GM18951 (cell line): Measurements from ENCODE around the gene C18orf63.
"Not testable (repeated sequence)": the region's sequence is repeated elsewhere in the genome, so short reads cannot be mapped to it uniquely, and the experiment has no call there.

Experiments
- POLR2A ChIP-seq: IDR thresholded peaks from 4 replicates; pipeline ENCODE4 v1.6.1; 2011; ENCODE audit warnings: mild to moderate bottlenecking; ENCODE audit not compliant: insufficient read length, insufficient read depth; ENCODE audit errors: extremely low read depth
- in situ Hi-C: fragments of 300-500 bp; cut with MboI; formaldehyde crosslinking; loops from one replicate; pipeline ENCODE4 v1.12.0; 2022; ENCODE audit warnings: low sequenced_read_pairs, mixed read lengths, inconsistent platforms; ENCODE audit not compliant: unreplicated experiment

The C18orf63 gene

DNA sequence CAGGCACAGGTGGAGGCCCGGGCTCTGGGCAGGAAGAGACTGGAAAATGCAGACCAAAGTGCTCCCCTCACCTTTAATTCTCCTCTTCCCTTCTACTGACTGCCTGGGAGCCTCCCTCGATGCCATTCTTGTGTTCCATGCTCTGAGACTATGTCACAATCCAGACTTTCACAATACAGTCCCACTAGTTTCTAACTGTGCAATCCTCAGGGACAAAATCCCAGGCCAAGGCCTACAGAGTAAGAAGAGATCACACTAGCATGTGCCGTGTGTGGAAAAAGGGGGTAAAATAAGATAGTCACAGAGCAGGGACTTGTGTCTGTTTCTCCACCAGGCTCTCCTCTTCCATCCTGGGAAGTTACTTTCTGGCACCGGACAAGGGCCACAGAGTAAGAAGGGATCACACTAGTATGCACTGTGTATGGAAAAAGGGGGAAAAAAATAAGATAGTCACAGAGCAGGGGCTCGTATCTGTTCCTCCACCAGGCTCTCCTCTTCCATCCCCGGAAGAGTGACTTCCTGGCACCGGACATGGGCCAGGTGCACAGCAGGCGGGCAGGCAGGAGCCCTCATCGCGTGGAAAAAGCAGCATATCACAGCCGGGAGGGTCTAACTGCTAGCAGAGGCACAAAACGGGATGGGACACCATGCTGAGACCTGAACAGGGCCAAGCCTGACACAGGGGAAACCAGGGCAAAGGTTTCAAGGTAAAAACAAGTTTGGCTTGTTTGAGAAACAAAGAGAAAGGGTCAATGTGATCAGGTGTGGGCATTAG is 33.5 kb upstream of the C18orf63 start:
- no peak for TF ChIP-seq POLR2A

DNA sequence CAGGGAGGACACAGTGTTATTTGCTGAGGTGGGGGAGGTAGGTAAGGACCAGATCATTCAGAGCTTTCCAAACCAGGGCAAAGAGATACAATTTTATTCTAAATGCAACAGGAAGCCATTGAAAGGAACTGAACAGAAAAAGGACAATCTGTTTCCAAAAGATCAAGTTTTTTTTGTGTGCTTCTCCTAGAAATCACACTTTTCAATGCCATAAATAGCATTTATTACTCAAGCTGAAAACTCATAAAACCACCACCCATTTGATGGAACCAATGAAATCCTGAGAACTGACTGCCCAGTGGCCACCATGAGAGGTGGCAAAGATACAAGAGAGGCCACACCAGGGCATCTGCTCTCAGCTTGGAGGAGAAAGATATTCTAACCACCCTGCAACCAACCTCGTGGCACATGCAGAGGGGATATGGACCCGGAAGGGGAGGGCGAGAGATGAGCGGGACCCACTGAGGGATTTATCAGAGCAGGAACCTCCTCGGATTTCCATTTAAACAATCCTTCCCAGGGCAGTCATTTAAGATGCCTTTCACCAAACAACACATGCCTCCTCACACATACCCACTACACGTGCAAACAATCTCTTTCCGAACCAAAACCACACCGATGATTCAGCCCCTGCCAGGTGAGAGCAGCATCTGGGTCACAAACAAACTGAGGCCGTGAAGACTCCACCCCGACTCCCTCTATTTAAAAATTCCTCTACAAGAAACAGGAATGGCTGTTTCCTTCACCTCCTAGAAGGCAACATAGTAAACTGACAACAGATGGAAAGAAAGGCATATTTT is 32.7 kb upstream of the C18orf63 start:
- in situ Hi-C loops = no loop called here
- no peak for TF ChIP-seq POLR2A

More for the DNA sequence above, 33.5 kb upstream of the C18orf63 start:
- in situ Hi-C loops = no loop called here

GRCh38 chr18:74283646-74284045 is 32.0 kb upstream of the C18orf63 start:
- in situ Hi-C loops = no loop called here
- no peak for TF ChIP-seq POLR2A

DNA sequence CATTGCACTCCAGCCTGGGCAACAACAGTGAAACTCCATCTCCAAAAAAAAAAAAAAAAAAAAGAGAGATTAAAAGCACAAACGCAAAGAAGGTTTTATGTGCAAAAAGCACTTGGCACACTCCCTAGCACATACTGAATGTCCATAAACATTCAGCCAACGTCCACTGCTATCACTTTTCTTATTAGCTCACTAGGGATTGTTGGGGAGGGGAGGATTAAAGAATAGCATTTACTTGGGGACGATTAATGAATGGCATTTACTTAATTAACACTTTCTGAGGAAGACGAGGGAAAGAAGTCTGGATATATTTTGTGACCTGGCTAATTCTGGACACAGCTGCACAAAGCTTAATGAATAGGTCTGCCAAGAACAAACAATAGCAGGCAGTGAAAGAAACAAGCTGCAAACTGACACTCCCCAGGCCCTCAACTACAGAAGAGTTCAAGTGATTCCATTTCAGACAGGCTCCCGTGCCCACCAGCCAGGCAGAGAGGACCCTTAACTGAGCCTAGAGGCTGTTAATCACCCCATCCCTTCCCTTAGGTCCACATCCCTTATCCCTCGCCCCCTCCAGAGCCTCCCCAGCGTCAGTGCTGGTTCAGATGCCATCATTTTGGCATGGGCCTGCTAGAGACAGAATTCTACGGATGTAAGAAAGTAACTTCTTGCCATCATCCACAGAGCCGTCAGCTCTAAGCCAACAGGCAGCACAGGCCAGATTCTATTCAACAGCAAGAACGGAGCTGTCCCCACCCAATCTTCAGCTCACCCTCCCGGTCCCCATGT is 31.3 kb upstream of the C18orf63 start:
- TF ChIP-seq POLR2A = no peak
- in situ Hi-C loops = no loop called here

DNA sequence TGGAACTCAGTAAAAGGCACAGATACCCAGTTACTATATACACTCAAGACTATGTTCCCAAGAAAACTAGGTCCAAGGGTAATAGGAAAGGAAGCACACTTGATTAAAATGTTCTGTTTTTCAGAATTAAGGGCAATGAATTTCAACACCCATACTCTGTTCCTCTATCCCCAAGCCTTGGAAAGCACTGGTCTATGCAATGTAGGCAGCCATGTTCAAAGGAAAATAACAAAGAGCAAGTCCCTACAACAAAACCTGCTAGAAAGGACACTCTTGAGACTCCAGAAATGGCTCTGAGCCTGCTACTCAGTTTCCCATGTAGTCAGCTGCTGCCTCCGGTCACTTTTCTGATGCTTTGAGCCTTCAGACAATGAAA is 30.7 kb upstream of the C18orf63 start:
- in situ Hi-C loops = no loop called here
- no peak for TF ChIP-seq POLR2A

DNA sequence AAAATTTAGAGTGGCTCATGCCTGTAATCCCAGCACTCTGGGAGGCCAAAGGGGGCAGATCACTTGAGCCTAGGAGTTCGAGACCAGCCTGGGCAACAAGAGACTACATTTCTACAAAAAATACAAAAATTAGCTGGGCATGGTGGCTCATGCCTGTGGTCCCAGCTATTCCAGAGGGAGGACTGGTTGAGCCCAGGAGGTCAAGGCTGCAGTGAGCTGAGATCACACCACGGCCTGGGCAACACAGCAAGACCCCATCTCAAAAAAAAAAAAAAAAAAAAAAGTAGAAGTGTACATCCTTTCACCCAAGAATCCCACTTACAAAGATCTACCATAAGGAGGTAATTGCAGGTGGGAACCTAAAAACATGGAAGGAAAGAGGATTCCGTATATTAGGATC is 30.1 kb upstream of the C18orf63 start:
- in situ Hi-C loops = not testable (repeated sequence)

DNA sequence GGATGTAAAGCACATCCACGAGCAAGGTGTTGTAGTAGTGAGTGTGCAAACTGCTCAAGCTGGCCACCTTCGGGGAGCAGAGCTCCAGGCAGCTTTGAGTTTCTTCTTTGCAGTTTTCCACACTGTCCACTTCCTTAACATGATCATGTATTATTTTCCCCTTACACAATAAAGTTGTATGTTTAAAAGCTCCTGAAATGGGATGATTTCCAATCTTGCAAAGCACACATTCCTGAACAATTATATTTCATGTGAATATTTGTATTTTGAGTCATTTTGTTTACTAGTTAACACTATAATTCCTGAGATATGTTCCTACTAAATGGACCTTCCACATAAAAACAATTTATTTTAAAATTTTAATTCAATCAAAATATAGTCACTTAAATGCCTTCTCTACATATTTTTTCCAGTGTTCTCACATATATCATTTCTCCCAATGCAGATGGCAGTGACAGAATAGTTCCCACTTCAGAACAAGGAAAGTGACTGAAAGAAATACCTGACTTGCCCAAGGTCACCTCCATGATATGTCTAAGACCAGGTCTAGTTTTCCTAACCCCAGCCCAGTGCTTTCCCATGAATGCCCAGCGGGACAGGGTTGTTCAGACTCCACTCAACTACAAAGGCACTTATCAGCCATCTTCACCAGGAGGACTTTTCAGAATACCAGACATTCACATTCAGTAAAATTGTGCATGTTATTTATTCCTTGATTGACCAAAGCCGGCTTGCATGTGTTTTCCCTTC is 29.4 kb upstream of the C18orf63 start:
- in situ Hi-C loops = no loop called here
- TF ChIP-seq POLR2A = no peak

DNA sequence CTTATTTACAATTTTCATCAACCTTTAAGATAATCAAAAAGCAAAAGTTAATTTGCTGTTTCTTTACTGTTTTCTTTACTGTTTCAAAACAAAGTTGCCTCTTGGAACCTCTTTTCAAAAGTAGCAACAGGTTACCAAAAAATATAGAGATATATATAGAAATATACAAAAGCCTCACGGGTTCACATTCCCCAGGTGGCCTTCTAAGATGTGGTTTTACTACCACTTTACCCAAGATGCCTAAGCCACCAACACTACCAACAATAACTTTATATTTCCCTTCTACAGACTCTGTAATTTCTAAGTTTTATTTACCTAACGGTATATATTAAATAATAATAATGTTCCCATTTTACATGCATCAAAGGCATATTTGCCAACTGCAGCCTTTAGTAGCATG is 28.8 kb upstream of the C18orf63 start:
- in situ Hi-C loops = no loop called here
- TF ChIP-seq POLR2A = no peak

- TF ChIP-seq POLR2A = no peak
- in situ Hi-C loops = no loop called here
Observed at GRCh38 chr18:74288041-74288440, 27.6 kb upstream of the C18orf63 start.

- in situ Hi-C loops = no loop called here
- TF ChIP-seq POLR2A = no peak
Observed at GRCh38 chr18:74288730-74289129, 26.9 kb upstream of the C18orf63 start.

- in situ Hi-C loops = no loop called here
- no peak for TF ChIP-seq POLR2A
Observed at GRCh38 chr18:74289137-74289536, 26.5 kb upstream of the C18orf63 start.

- in situ Hi-C loops = no loop called here
- TF ChIP-seq POLR2A = no peak
Observed at GRCh38 chr18:74290021-74290420, 25.6 kb upstream of the C18orf63 start.
